Endothelial cell of umbilical vein (primary cell): ENCODE measurements around the gene GRPEL1. TPM values are rescaled to one million over a fixed set of nuclear protein-coding genes. Genes with fewer than 3 reads are reported as not detected.

ENCODE experiments used
- BruUV-seq: library from RNA; stranded (reverse); fragments of 400-500 nt; replicated peaks from 2 replicates; lab custom pipeline; 2021; lab: Mats Ljungman, UMichigan
- CTCF ChIA-PET: fragments of 300-600, 350-600 bp; sonication (Branson Sonifier 250); formaldehyde crosslinking; loops from one replicate; lab custom pipeline; 2021; ENCODE audit warnings: antibody characterized with exemption, inconsistent platforms; lab: Charles Lee
- POLR2A ChIA-PET: fragments of 300-600, 350-600 bp; sonication (Branson Sonifier 250); formaldehyde crosslinking; loops from one replicate; lab custom pipeline; 2021; ENCODE audit warnings: antibody characterized with exemption, inconsistent platforms; lab: Charles Lee
- DNase-seq: peaks from one replicate; pipeline ENCODE4 v3.0.0-alpha.2; 2011; ENCODE audit warnings: low read depth, low spot score
- FAIRE-seq: peaks from 2 replicates; lab custom pipeline; 2011; peaks lifted over from hg19 to GRCh38; lab: Jason Lieb, UNC
- H2AFZ ChIP-seq: 2 replicates; pipeline ENCODE4 v1.6.0; 2012; ENCODE audit warnings: low read depth, low read length, control low read depth, inconsistent platforms
- H3K27ac ChIP-seq: 2 replicates; pipeline ENCODE4 v1.5.1; 2011; ENCODE audit warnings: low read depth, mild to moderate bottlenecking, control low read depth, low read length, moderate library complexity; ENCODE audit not compliant: insufficient read depth
- H3K27me3 ChIP-seq, 2 experiments: 2 replicates each; pipeline versions ENCODE4 v1.6.0 to v1.6.1; 2011; ENCODE audit warnings: low read length in 2 of 2, mixed read lengths in 1 of 2; ENCODE audit not compliant: control insufficient read depth in 2 of 2, insufficient read depth in 2 of 2
- H3K36me3 ChIP-seq, 2 experiments: 2 replicates in 1 of 2; 3 replicates in 1 of 2; pipeline ENCODE4 v1.5.1; 2011; ENCODE audit warnings: low read length in 2 of 2, mild to moderate bottlenecking in 1 of 2, moderate library complexity in 1 of 2; ENCODE audit not compliant: control insufficient read depth in 2 of 2, insufficient read depth in 2 of 2; ENCODE audit errors: extremely low read depth in 1 of 2
- H3K4me1 ChIP-seq: 3 replicates; pipeline ENCODE4 v1.5.1; 2011; ENCODE audit warnings: mild to moderate bottlenecking, low read length; ENCODE audit not compliant: control insufficient read depth, insufficient read depth; ENCODE audit errors: extremely low read depth
- H3K4me2 ChIP-seq: 2 replicates; pipeline ENCODE4 v1.6.1; 2011; ENCODE audit warnings: low read length, control low read depth, mixed read lengths; ENCODE audit not compliant: insufficient read depth
- H3K4me3 ChIP-seq, 3 experiments: fragments of 200-600 bp in 1 of 3; sonication (generic), shearing (Covaris generic) in 1 of 3; replicated peaks in 1 of 3; 2 replicates each; pipeline ENCODE4 v1.5.1; 2011 to 2016; ENCODE audit warnings: control low read depth in 3 of 3, low read length in 3 of 3, mild to moderate bottlenecking in 2 of 3, inconsistent platforms in 1 of 3, low read depth in 1 of 3, moderate library complexity in 1 of 3; ENCODE audit not compliant: insufficient read depth in 1 of 3
- H3K79me2 ChIP-seq: 2 replicates; pipeline ENCODE4 v1.6.0; 2012; ENCODE audit warnings: low read length, inconsistent platforms; ENCODE audit not compliant: control insufficient read depth, insufficient read depth
- H3K9ac ChIP-seq: replicated peaks from 2 replicates; pipeline ENCODE3; 2011; ENCODE audit warnings: low read length, control low read depth; ENCODE audit not compliant: insufficient read depth; ENCODE audit errors: extremely low read depth
- H3K9me1 ChIP-seq: replicated peaks from 3 replicates; pipeline ENCODE4 v1.6.0; 2011; ENCODE audit warnings: mild to moderate bottlenecking, low read length; ENCODE audit not compliant: control insufficient read depth, insufficient read depth; ENCODE audit errors: extremely low read depth
- H3K9me3 ChIP-seq: replicated peaks from 2 replicates; pipeline ENCODE4 v1.5.1; 2012; ENCODE audit warnings: low read length, inconsistent platforms; ENCODE audit not compliant: control insufficient read depth, insufficient read depth
- H4K20me1 ChIP-seq: replicated peaks from 2 replicates; pipeline ENCODE3; 2011; ENCODE audit warnings: mild to moderate bottlenecking, low read length; ENCODE audit not compliant: control insufficient read depth, insufficient read depth; ENCODE audit errors: extremely low read depth
- EZH2 ChIP-seq: IDR thresholded peaks from 2 replicates; pipeline ENCODE4 v1.6.1; 2012; ENCODE audit warnings: borderline replicate concordance, low read depth, mild to moderate bottlenecking, moderate library complexity, low read length, inconsistent platforms; ENCODE audit not compliant: severe bottlenecking
- FOS ChIP-seq: IDR thresholded peaks from 2 replicates; pipeline ENCODE4 v1.6.1; 2011; ENCODE audit warnings: mild to moderate bottlenecking, low read length, moderate library complexity, borderline replicate concordance; ENCODE audit not compliant: insufficient read depth
- GATA2 ChIP-seq: IDR thresholded peaks from 2 replicates; pipeline ENCODE4 v1.7.0; 2011; ENCODE audit warnings: low read depth, mild to moderate bottlenecking, moderate library complexity, mixed read lengths, low read length; ENCODE audit not compliant: insufficient read length, insufficient read depth
- JUN ChIP-seq: IDR thresholded peaks from 2 replicates; pipeline ENCODE4 v1.6.1; 2011; ENCODE audit warnings: borderline replicate concordance, low read depth; ENCODE audit not compliant: insufficient read length, insufficient read depth
- MYC ChIP-seq: IDR thresholded peaks from one replicate; pipeline ENCODE4 v1.6.1; 2011; ENCODE audit warnings: mild to moderate bottlenecking, low read depth, low read length
- POLR2A ChIP-seq: IDR thresholded peaks from 2 replicates; pipeline ENCODE4 v1.6.1; 2012; ENCODE audit warnings: low read depth, mild to moderate bottlenecking, control low read depth, low read length
- POLR2AphosphoS5 ChIP-seq: IDR thresholded peaks from 2 replicates; pipeline ENCODE4 v1.6.1; 2012; ENCODE audit warnings: low read depth, mild to moderate bottlenecking, control low read depth, low read length, moderate library complexity; ENCODE audit not compliant: insufficient read depth
- dilution Hi-C: fragments of 300-500 bp; cut with MboI; formaldehyde crosslinking; loops from one replicate; pipeline ENCODE4 v1.15.0; 2019; ENCODE audit warnings: low sequenced_read_pairs; ENCODE audit not compliant: extremely low pct_ligation_motif_present
- intact Hi-C: fragments of 100-400 bp; cut with micrococcal nuclease; formaldehyde crosslinking; loops from one replicate; pipeline ENCODE4 v1.10.0; 2022
- polyA plus RNA-seq, 4 experiments: library from polyadenylated mRNA; depleted of rRNA in 3 of 4; stranded (reverse) in 3 of 4; unstranded in 1 of 4; fragments of >200 nt; gene quantifications; 2 replicates each; pipeline versions ENCODE4 v1.2.1 to v1.2.3, GENCODE V29; 2011 to 2012; ENCODE audit warnings: missing spikeins in 1 of 4
- total RNA-seq: library from RNA; stranded (reverse); gene quantifications from 2 replicates; pipeline ENCODE4 v1.2.3, GENCODE V29; 2021
- TF ChIP-seq, protein P1 (sequence below): IDR thresholded peaks from 2 replicates; pipeline ENCODE4 v1.6.1; 2011; ENCODE audit not compliant: insufficient read depth, insufficient read length
- TF ChIP-seq, protein P2 (sequence below), 2 donors: IDR thresholded peaks; 1 replicate in 1 of 2; 2 replicates in 1 of 2; pipeline ENCODE4 v1.5.1; 2011; ENCODE audit warnings: low read length in 2 of 2, mild to moderate bottlenecking in 2 of 2, moderate library complexity in 2 of 2, control low read depth in 1 of 2, inconsistent platforms in 1 of 2, low read depth in 1 of 2; ENCODE audit not compliant: insufficient read depth in 1 of 2; ENCODE audit errors: extremely low read depth in 1 of 2

GRPEL1 gene
- total and polyA plus RNA-seq, 2 donors (not counting 3 experiments of a cell fraction or from before 2014, with no cell fraction given): 17.3 to 42.6 TPM

DNA sequence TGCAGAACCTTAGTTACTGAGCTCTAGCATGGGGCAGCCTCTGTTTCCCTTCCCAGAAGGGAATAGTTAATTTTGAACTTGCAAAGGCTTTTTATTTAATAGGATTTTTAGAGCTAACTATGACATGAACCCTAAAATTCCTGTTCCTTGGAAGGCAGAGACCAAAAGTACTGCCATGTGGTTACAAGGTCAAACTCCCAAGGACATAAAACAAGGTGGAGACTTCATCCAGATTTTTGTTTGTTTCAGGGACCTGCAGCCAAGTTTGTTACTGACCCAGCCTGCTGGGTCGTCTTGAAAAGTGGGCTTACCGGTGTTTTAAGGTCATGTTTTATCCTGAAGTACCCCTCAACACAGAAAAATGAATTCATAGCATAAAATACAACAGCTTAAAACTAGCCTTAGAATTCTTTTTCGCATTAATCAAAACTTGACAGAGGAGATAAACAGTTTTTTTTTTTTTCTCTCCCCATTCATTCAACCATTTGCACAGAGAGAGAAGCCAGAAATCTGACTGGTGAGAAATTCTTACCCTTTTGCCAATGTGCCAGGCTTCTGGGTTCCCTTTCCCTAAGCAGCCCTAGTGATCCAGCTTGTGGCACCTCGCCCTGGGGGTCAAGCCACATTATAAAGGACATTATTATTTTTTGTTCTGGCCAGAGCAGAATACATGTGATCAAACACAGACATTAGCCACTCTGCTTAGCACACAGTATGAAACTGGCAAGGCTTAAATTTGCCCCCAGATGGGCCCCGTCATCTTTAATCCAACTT lies 21.5 kb upstream of the GRPEL1 start:
- Histone ChIP-seq H2AFZ (no peak overlapping the region), H3K27me3 (peaks cover 18 to 19% of the 10 kb centered on the region in 2 experiments), H4K20me1 (no peaks in the 10 kb centered on the region), H3K9ac (no peak overlapping the region), H3K4me3 (no peak overlapping the region), H3K9me1 (no peaks in the 10 kb centered on the region), H3K79me2 (no peaks in the 10 kb centered on the region), H3K36me3 (no peaks in the 10 kb centered on the region), H3K4me1 (no peaks in the 10 kb centered on the region), H3K27ac (no peak overlapping the region), H3K9me3 (no peaks in the 10 kb centered on the region), H3K4me2 (no peak overlapping the region)
- DNase-seq (no peak), FAIRE-seq (no peak)
- intact Hi-C loops (no loop called here), dilution Hi-C loops (no loop called here)
- TF ChIP-seq POLR2AphosphoS5: no peak
- ChIA-PET CTCF (interaction anchor here (0.7 to 1.3 kb wide), 3 partner anchors 13 to 369 kb away, joined by 3 to 7 read pairs (median 3); no protein-coding TSS in a partner anchor), POLR2A (no interaction called here)
- no TSS peak for BruUV-seq

DNA sequence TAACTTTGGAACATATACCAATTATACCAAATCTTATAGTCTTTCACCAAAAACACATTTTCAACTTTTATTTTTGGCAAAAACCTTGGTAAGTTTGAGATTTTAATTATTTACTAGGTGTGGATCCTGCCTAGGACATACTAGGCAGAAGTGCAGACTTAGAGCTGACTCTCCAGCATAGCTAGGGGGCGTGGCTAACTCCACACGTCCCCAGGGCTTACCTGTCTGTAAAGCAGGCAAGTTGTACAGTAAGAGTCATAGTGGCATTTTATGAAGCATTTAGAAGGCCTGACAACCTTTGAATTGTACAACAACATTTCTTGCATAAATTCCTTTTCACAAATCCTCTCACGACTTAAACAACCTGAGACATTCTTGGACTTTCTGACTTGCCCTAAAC lies 19.2 kb upstream of the GRPEL1 start:
- dilution Hi-C loops (no loop called here), intact Hi-C loops (no loop called here)
- Histone ChIP-seq H3K4me2 (no peak overlapping the region), H3K9me1 (no peaks in the 10 kb centered on the region), H3K4me1 (no peaks in the 10 kb centered on the region), H3K79me2 (no peaks in the 10 kb centered on the region), H3K27ac (no peak overlapping the region), H3K9ac (no peak overlapping the region), H3K4me3 (no peak overlapping the region), H3K27me3 (peaks cover 20 to 26% of the 10 kb centered on the region in 2 experiments), H4K20me1 (no peaks in the 10 kb centered on the region), H3K36me3 (no peaks in the 10 kb centered on the region), H3K9me3 (no peaks in the 10 kb centered on the region), H2AFZ (no peak overlapping the region)
- DNase-seq (no peak), FAIRE-seq (no peak)
- POLR2A ChIA-PET: no interaction called here
- CTCF ChIA-PET: no interaction called here
- BruUV-seq: no TSS peak
- TF ChIP-seq, protein P1, sequence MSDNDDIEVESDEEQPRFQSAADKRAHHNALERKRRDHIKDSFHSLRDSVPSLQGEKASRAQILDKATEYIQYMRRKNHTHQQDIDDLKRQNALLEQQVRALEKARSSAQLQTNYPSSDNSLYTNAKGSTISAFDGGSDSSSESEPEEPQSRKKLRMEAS: no peak
- TF ChIP-seq JUN (no peak), MYC (no peak), EZH2 (no peak), POLR2AphosphoS5 (no peak), FOS (no peak), GATA2 (no peak), POLR2A (no peak)
- TF ChIP-seq, protein P2, sequence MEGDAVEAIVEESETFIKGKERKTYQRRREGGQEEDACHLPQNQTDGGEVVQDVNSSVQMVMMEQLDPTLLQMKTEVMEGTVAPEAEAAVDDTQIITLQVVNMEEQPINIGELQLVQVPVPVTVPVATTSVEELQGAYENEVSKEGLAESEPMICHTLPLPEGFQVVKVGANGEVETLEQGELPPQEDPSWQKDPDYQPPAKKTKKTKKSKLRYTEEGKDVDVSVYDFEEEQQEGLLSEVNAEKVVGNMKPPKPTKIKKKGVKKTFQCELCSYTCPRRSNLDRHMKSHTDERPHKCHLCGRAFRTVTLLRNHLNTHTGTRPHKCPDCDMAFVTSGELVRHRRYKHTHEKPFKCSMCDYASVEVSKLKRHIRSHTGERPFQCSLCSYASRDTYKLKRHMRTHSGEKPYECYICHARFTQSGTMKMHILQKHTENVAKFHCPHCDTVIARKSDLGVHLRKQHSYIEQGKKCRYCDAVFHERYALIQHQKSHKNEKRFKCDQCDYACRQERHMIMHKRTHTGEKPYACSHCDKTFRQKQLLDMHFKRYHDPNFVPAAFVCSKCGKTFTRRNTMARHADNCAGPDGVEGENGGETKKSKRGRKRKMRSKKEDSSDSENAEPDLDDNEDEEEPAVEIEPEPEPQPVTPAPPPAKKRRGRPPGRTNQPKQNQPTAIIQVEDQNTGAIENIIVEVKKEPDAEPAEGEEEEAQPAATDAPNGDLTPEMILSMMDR (IDR thresholded peaks at IDR 0.05; ENCODE audit: extremely low read depth in 1 of 2, insufficient read depth in 1 of 2, low read depth in 1 of 2, low read length in 2 of 2): no peak
